ENCODE results near the gene NFIB. TPM values are rescaled to one million over a fixed set of nuclear protein-coding genes. Genes with fewer than 3 reads are reported as not detected.

The NFIB gene
- total and polyA plus RNA-seq, 2 of the 8 experiments (the other 6 are each of a cell fraction or from before 2014, with no cell fraction given), result 2.6 to 13.1 TPM

GRCh38 chr9:14349447-14350348 lies 35.8 kb upstream of the NFIB start (continued):
- peak; percentile 48; the same call in 1 of the 2 replicates for TF ChIP-seq E2F6 (IDR thresholded peaks at IDR 0.05)
- TF ChIP-seq HDAC2 (IDR thresholded peaks at IDR 0.05; ENCODE audit: borderline replicate concordance in 1 of 2, low read depth in 2 of 2, low read length in 2 of 2), result 0 out of 4 replicates have a peak, but pooled peaks of 1 of the 2 experiments have one; percentile 14
- TF ChIP-seq POU5F1 (IDR thresholded peaks at IDR 0.05; ENCODE audit: low read depth, low read length), result no peak
- TF ChIP-seq ATF2 (IDR thresholded peaks at IDR 0.05; ENCODE audit: low read length), result no peak
- TF ChIP-seq KDM5A (IDR thresholded peaks at IDR 0.05; ENCODE audit: low read length), result no peak
